ENCODE results near the gene SORCS3.

The SORCS3 gene

DNA sequence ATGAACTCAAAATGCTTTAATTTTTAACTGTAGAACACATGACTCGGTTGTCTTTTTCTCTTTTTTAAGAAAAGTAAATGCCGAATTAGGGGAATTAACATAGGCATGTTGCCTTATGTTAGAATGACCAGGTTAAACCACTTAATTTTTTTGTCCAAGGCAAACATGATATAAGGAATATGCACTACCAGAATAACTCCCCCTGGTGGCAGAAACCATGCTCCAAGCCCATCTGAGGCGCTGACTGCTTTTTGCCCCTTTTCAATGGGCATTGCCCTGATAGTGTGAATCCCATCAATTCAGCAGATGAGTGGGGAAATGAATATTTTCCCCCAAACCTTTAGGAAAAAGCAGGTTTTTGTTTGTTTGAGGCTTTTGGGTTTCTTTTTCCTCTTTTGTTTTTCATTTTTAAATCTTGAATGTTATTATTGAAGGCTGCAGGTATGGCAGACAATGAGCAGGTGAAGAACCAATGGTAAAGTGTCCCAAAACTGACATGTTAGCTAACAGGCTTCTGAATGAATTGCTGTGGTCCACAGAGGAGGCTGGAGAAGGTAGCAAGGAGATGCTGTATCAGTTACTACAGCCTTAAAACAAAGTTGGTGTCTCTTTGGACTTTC, 284.3 kb downstream of the SORCS3 start:
- Histone ChIP-seq H3K9ac (ENCODE audit: low read length) (no peak overlapping the region), H3K27ac (ENCODE audit: low read depth, low read length) (no peak overlapping the region), H3K4me3 (ENCODE audit: low read depth in 1 of 2, low read length in 2 of 2) (no peak overlapping the region), H3K27me3 (ENCODE audit: control insufficient read depth in 1 of 2, insufficient read depth in 2 of 2, low read length in 2 of 2) (no peaks in the 10 kb centered on the region), H3K4me1 (ENCODE audit: insufficient read depth, low read length) (no peaks in the 10 kb centered on the region), H3K9me3 (ENCODE audit: low read length) (no peaks in the 10 kb centered on the region), H3K36me3 (ENCODE audit: insufficient read depth, low read length) (no peaks in the 10 kb centered on the region)

DNA sequence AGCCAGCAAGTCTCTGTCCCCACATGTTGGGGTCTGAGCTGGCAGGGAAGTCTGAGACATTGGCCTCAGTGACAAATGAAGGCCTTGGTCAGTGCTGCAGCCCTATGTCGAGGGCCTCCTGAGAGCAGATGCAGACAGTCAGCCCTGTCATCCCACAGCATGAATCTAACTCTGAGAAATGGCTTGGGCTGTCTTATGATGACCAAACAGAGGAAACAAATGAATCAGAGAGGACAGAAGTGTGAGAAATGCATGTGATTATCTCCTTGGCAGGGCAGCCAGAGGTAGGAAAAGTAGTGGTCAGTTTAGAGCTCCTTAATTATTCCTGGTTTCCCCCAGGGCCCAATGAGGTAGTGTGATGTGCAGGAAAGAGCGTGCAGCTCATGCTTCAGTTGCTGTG, 287.6 kb downstream of the SORCS3 start:
- H3K4me3 ChIP-seq (ENCODE audit: low read depth in 1 of 2, low read length in 2 of 2): no peak overlapping the region
- H3K27me3 ChIP-seq (ENCODE audit: control insufficient read depth in 1 of 2, insufficient read depth in 2 of 2, low read length in 2 of 2): no peaks in the 10 kb centered on the region
- no peaks in the 10 kb centered on the region for H3K36me3 ChIP-seq (ENCODE audit: insufficient read depth, low read length)
- H3K9me3 ChIP-seq (ENCODE audit: low read length): no peaks in the 10 kb centered on the region
- H3K9ac ChIP-seq (ENCODE audit: low read length): no peak overlapping the region
- H3K27ac ChIP-seq (ENCODE audit: low read depth, low read length): no peak overlapping the region
- H3K4me1 ChIP-seq (ENCODE audit: insufficient read depth, low read length): no peaks in the 10 kb centered on the region

DNA sequence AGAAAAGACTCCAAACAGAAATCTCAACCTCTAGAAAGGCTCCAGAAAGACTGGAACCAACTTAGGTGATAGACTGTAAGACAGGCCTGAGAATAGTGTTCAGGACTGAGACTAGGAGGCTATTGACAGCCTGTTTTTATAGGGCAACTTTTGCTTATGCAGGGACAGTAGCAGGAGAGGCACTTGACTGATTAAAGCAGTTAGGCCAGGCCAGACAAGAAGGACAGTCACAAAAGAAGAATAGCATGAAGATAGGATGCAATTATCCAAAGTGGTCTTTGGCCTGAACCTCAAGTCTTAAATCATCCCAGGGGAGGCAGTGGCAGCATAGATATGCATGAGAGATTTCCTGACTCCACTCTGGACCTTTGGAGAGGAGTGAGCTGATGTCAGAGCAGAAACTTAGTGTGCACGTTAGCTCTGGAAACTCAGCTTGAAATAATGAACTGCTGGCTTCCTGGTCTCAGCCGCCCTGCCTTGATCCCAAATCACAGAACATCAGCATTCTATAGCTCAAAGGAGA, 290.6 kb downstream of the SORCS3 start:
- H3K27me3 ChIP-seq (ENCODE audit: control insufficient read depth in 1 of 2, insufficient read depth in 2 of 2, low read length in 2 of 2): no peaks in the 10 kb centered on the region

DNA sequence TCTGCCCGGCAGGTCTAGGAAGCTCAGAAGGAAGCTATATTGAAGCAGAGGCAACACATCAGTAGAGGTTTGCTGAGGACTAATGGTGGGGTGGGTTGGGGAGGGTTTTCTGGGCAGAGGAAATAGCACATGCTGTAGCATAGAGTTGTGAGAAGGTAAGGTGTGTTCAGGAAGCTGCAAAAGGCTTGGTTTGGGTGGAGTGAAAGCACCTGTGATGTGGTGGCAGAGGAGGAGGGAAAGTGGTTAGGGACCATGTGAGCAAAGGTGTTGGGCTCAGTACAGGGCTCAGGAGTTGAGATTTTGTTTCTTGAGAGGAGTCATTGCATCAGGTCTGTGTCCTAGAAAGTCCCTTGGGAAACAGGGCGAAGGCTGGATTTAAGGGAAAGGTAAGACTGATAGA, 294.6 kb downstream of the SORCS3 start:
- H3K4me3 ChIP-seq (ENCODE audit: low read depth in 1 of 2, low read length in 2 of 2): no peak overlapping the region
- H3K9ac ChIP-seq (ENCODE audit: low read length): no peak overlapping the region
- H3K27ac ChIP-seq (ENCODE audit: low read depth, low read length): no peak overlapping the region
- no peaks in the 10 kb centered on the region for H3K9me3 ChIP-seq (ENCODE audit: low read length)
- no peaks in the 10 kb centered on the region for H3K4me1 ChIP-seq (ENCODE audit: insufficient read depth, low read length)
- no peaks in the 10 kb centered on the region for H3K27me3 ChIP-seq (ENCODE audit: control insufficient read depth in 1 of 2, insufficient read depth in 2 of 2, low read length in 2 of 2)
- no peaks in the 10 kb centered on the region for H3K36me3 ChIP-seq (ENCODE audit: insufficient read depth, low read length)

More for the DNA sequence above, 290.6 kb downstream of the SORCS3 start:
- Histone ChIP-seq H3K9me3 (ENCODE audit: low read length) (no peaks in the 10 kb centered on the region), H3K4me3 (ENCODE audit: low read depth in 1 of 2, low read length in 2 of 2) (no peak overlapping the region), H3K27ac (ENCODE audit: low read depth, low read length) (no peak overlapping the region), H3K36me3 (ENCODE audit: insufficient read depth, low read length) (no peaks in the 10 kb centered on the region), H3K9ac (ENCODE audit: low read length) (no peak overlapping the region), H3K4me1 (ENCODE audit: insufficient read depth, low read length) (no peaks in the 10 kb centered on the region)

DNA sequence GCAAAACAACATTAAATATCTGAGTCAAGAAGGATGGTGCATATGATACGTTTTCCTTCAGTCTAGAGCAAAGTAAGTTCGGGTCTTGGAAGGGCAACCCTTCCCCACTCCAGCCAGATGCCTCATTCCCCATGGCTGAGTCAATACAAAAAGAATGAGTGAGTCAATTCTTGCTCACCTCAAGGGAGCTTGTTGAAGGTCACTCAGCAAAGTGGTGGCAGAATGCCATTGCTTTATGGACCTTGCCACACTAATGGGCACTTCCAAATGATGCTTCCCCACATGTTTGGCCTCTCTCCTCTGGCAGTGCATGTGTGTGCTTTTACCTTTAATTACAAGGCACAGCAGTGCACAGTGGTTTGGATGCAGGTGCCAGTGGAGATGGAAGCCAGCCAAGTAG, 296.5 kb downstream of the SORCS3 start:
- no peaks in the 10 kb centered on the region for H3K9me3 ChIP-seq (ENCODE audit: low read length)
- no peak overlapping the region for H3K27ac ChIP-seq (ENCODE audit: low read depth, low read length)
- no peak overlapping the region for H3K4me3 ChIP-seq (ENCODE audit: low read depth in 1 of 2, low read length in 2 of 2)
- H3K4me1 ChIP-seq (ENCODE audit: insufficient read depth, low read length): no peaks in the 10 kb centered on the region
- H3K9ac ChIP-seq (ENCODE audit: low read length): no peak overlapping the region
- H3K27me3 ChIP-seq (ENCODE audit: control insufficient read depth in 1 of 2, insufficient read depth in 2 of 2, low read length in 2 of 2): no peaks in the 10 kb centered on the region
- H3K36me3 ChIP-seq (ENCODE audit: insufficient read depth, low read length): no peaks in the 10 kb centered on the region

DNA sequence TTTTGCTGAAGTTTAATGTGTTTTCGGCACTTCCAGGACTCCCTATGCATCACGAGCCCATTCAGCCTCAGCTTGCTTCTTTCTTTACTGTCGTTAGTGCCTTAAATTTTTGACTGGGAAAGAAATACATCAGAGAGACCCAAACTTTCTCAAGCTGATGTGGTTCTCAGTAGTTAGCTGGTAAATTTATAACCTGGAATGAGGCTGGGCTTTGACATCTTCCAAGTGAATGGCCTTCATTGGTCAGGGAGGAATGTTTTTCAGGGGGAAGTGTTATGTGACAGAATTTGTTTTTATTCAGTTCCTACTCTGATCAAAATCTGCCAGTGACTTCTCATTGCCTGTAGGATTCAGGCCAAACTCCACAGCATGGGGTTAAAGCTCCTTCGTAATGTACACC, 296.9 kb downstream of the SORCS3 start:
- Histone ChIP-seq H3K4me3 (ENCODE audit: low read depth in 1 of 2, low read length in 2 of 2) (no peak overlapping the region), H3K4me1 (ENCODE audit: insufficient read depth, low read length) (no peaks in the 10 kb centered on the region), H3K9ac (ENCODE audit: low read length) (no peak overlapping the region)

DNA sequence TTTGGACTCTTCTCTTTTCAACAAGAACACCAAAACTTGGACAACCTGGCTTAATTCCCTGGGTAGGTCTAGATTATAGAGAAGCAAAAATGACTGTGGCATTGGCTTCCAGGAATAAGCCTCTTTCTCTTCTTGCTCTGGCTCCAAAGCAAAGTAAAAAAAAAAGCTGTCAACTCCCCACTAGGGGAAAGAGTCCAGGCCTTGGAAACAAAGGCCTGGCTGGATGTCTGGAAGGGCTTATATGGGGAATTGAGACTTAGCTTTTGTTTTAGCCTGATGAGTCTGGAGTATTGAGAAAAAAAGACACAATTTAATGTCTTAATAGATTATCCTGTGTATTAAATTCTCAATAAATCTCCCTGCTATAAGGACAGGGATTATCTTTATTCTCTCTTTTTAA, 300.6 kb downstream of the SORCS3 start:
- H3K27me3 ChIP-seq (ENCODE audit: control insufficient read depth in 1 of 2, insufficient read depth in 2 of 2, low read length in 2 of 2): no peaks in the 10 kb centered on the region
- no peak overlapping the region for H3K9ac ChIP-seq (ENCODE audit: low read length)
- H3K9me3 ChIP-seq (ENCODE audit: low read length): no peaks in the 10 kb centered on the region
- no peak overlapping the region for H3K4me3 ChIP-seq (ENCODE audit: low read depth in 1 of 2, low read length in 2 of 2)
- H3K4me1 ChIP-seq (ENCODE audit: insufficient read depth, low read length): no peaks in the 10 kb centered on the region
- H3K27ac ChIP-seq (ENCODE audit: low read depth, low read length): no peak overlapping the region
- H3K36me3 ChIP-seq (ENCODE audit: insufficient read depth, low read length): no peaks in the 10 kb centered on the region

More for the DNA sequence above, 296.9 kb downstream of the SORCS3 start:
- Histone ChIP-seq H3K27ac (ENCODE audit: low read depth, low read length) (no peak overlapping the region), H3K36me3 (ENCODE audit: insufficient read depth, low read length) (no peaks in the 10 kb centered on the region), H3K9me3 (ENCODE audit: low read length) (no peaks in the 10 kb centered on the region), H3K27me3 (ENCODE audit: control insufficient read depth in 1 of 2, insufficient read depth in 2 of 2, low read length in 2 of 2) (no peaks in the 10 kb centered on the region)

DNA sequence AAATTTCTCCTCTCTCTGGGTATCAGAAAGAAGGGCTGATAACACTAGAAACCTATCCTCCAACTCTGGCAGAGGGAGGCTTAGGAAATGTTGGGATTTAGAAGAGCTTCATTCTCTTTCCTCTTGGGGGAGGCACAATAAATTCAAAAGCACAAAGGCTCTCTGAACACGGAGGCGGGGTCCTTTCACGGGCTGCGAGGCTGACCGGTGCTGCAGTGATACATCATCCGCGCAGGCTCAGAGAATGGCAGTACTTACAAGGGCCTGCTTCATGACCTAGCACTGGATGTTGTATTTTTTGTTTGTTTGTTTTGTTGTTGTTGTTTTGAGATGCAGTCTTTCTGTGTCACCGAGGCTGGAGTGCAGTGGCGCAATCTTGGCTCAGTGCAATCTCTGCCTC, 306.2 kb downstream of the SORCS3 start:
- Histone ChIP-seq H3K4me3 (ENCODE audit: low read depth in 1 of 2, low read length in 2 of 2) (no peak overlapping the region), H3K27ac (ENCODE audit: low read depth, low read length) (no peak overlapping the region), H3K4me1 (ENCODE audit: insufficient read depth, low read length) (no peaks in the 10 kb centered on the region), H3K9me3 (ENCODE audit: low read length) (no peaks in the 10 kb centered on the region), H3K27me3 (ENCODE audit: control insufficient read depth in 1 of 2, insufficient read depth in 2 of 2, low read length in 2 of 2) (no peaks in the 10 kb centered on the region), H3K9ac (ENCODE audit: low read length) (no peak overlapping the region), H3K36me3 (ENCODE audit: insufficient read depth, low read length) (no peaks in the 10 kb centered on the region)

DNA sequence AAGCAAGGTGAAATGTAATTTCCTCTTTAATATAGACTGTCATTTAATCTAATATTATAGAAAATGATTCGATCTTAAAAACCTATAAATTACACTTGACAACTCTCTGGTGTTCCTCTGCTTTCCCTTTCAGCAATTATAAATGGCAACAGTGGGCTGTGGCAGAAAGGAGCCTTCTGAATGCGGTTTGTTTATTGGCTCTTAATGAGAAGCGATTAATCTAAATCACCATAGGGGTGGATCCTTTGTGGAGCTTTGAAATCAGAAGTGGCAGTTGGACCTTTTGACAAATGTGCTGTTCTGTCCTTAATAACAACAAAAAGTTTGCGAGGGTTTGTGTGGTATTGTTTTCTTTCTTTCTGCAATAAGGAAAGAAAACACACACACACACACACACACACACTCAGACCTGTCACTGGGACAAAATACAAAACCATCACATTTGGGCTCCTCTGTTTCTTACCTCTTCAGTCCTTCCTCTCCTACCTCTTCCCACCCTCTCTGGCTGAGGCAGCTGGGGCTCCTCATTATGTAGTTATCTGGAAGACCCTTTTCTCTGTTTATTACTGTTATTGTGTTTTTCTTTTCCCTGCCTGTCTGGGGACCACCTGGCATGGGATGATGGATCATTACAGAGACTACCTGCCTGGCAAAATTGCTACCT, 316.2 kb downstream of the SORCS3 start:
- H3K4me3 ChIP-seq (ENCODE audit: low read depth in 1 of 2, low read length in 2 of 2): no peak overlapping the region
- no peak overlapping the region for H3K27ac ChIP-seq (ENCODE audit: low read depth, low read length)
- no peaks in the 10 kb centered on the region for H3K4me1 ChIP-seq (ENCODE audit: insufficient read depth, low read length)
- no peaks in the 10 kb centered on the region for H3K36me3 ChIP-seq (ENCODE audit: insufficient read depth, low read length)
- H3K27me3 ChIP-seq (ENCODE audit: control insufficient read depth in 1 of 2, insufficient read depth in 2 of 2, low read length in 2 of 2): no peaks in the 10 kb centered on the region
- no peak overlapping the region for H3K9ac ChIP-seq (ENCODE audit: low read length)
- no peaks in the 10 kb centered on the region for H3K9me3 ChIP-seq (ENCODE audit: low read length)

DNA sequence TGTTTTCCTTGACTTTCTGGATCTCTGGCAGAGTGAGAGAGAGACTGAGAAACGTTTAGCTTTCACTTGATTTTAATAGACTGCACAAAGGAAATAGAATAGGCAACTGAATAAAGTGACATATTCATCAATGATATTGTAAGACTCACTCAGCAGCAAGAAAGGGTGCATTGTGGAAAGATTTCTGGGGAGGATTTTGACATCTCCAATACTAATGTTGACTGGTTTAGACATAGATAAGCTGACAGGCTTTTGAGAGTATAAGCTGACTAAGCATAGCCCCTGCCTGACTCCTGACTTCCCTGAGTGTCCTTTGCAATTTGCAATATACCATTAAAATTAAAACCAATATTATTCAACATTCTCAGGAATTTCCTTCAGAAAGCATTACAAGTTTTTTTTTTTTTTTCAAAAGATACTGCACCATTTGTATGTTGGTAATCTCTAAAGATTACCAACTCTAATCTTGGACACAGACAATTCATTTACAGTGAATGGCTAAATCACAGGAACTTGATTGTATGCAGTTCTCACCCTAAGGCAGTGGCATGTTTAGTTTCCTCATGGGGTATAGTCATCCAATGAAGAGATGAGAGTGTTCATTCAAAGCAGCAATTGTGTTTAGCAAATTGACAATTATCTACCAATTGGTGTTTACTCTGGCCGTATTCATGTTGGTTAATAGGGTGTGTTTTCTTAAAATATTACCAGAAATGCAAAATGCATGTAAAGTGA, 325.6 kb downstream of the SORCS3 start:
- no peaks in the 10 kb centered on the region for H3K4me1 ChIP-seq (ENCODE audit: insufficient read depth, low read length)
- H3K36me3 ChIP-seq (ENCODE audit: insufficient read depth, low read length): no peaks in the 10 kb centered on the region
- H3K27ac ChIP-seq (ENCODE audit: low read depth, low read length): no peak overlapping the region
- no peak overlapping the region for H3K4me3 ChIP-seq (ENCODE audit: low read depth in 1 of 2, low read length in 2 of 2)
- no peak overlapping the region for H3K9ac ChIP-seq (ENCODE audit: low read length)
- H3K27me3 ChIP-seq (ENCODE audit: control insufficient read depth in 1 of 2, insufficient read depth in 2 of 2, low read length in 2 of 2): no peaks in the 10 kb centered on the region
- H3K9me3 ChIP-seq (ENCODE audit: low read length): no peaks in the 10 kb centered on the region

DNA sequence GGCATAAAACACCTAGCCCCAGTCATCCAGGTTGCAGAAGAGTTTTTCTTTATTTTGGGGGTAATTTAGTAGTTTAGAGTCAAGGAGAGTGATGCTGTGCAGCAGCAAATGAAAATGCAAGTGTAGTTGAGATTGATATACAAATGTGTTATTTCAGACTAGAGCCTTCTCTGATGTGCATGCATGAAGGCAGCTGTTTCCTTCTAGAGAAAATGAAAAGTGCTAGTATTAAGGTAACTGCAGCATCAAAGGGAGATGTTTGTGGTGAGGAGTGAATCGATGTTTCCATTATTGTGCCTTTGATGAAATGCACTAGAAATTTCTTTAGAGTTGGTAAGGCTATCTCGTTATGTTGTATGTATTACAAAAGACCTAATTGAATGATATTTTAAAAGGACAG, 339.3 kb downstream of the SORCS3 start:
- Histone ChIP-seq H3K27me3 (ENCODE audit: control insufficient read depth in 1 of 2, insufficient read depth in 2 of 2, low read length in 2 of 2) (no peaks in the 10 kb centered on the region), H3K27ac (ENCODE audit: low read depth, low read length) (no peak overlapping the region), H3K4me3 (ENCODE audit: low read depth in 1 of 2, low read length in 2 of 2) (no peak overlapping the region), H3K9ac (ENCODE audit: low read length) (no peak overlapping the region), H3K4me1 (ENCODE audit: insufficient read depth, low read length) (no peaks in the 10 kb centered on the region), H3K9me3 (ENCODE audit: low read length) (no peaks in the 10 kb centered on the region), H3K36me3 (ENCODE audit: insufficient read depth, low read length) (no peaks in the 10 kb centered on the region)

All from muscle layer of colon (tissue), 2 donors.